LNCAP (cell line): ENCODE measurements around the gene MAX.

Source experiments
- CTCF ChIP-seq: fragments of 450-650 bp; IDR thresholded peaks from 2 replicates; pipeline ENCODE4 v1.5.1; 2017; ENCODE audit warnings: mild to moderate bottlenecking

MAX gene

GRCh38 chr14:65074449-65075150 is 27.7 kb downstream of the MAX start:
- TF ChIP-seq CTCF, result no peak

GRCh38 chr14:65073605-65074201 is 28.6 kb downstream of the MAX start:
- no peak for TF ChIP-seq CTCF

GRCh38 chr14:65072937-65073336 is 29.4 kb downstream of the MAX start:
- TF ChIP-seq CTCF, result no peak

GRCh38 chr14:65072256-65072655 is 30.1 kb downstream of the MAX start:
- no peak for TF ChIP-seq CTCF

GRCh38 chr14:65071544-65071943 is 30.8 kb downstream of the MAX start:
- TF ChIP-seq CTCF, result no peak

- TF ChIP-seq CTCF, result no peak
Observed at GRCh38 chr14:65070471-65070976, 31.8 kb downstream of the MAX start.

- no peak for TF ChIP-seq CTCF
Observed at GRCh38 chr14:65069874-65070413, 32.4 kb downstream of the MAX start.
